HL-60 (cell line): ENCODE data around the gene RHBDD3.

Source experiments
- DNase-seq, 2 experiments: peaks; one replicate each; pipeline ENCODE4 v3.0.0-alpha.2; 2010 to 2020; ENCODE audit warnings: low read depth in 1 of 2, low spot score in 1 of 2
- H3K27ac ChIP-seq: fragments of 250-450 bp; sonication (Bioruptor Pico); replicated peaks from 2 replicates; pipeline ENCODE4 v1.5.1; 2020; ENCODE audit warnings: mild to moderate bottlenecking, moderate library complexity
- H3K27me3 ChIP-seq: fragments of 250-450 bp; sonication (Bioruptor Pico); 2 replicates; pipeline ENCODE4 v1.5.1; 2021; ENCODE audit warnings: mild to moderate bottlenecking, moderate library complexity; ENCODE audit not compliant: insufficient read depth, poor library complexity, severe bottlenecking
- H3K4me3 ChIP-seq: replicated peaks from 2 replicates; pipeline ENCODE4 v1.5.1; 2011; ENCODE audit warnings: mild to moderate bottlenecking, control low read depth, low read length; ENCODE audit not compliant: insufficient read depth
- CTCF ChIP-seq: IDR thresholded peaks from one replicate; pipeline ENCODE4 v1.5.1; 2011; ENCODE audit warnings: low read length, control low read depth, inconsistent platforms; ENCODE audit not compliant: insufficient read depth
- GABPA ChIP-seq: IDR thresholded peaks from 2 replicates; pipeline ENCODE4 v1.6.1; 2012; ENCODE audit warnings: low read depth
- POLR2AphosphoS5 ChIP-seq: IDR thresholded peaks from 2 replicates; pipeline ENCODE4 v1.6.1; 2012; ENCODE audit warnings: low read depth
- REST ChIP-seq: IDR thresholded peaks from 2 replicates; pipeline ENCODE4 v1.6.1; 2012; ENCODE audit warnings: low read depth; ENCODE audit not compliant: insufficient replicate concordance
- SPI1 ChIP-seq: IDR thresholded peaks from 2 replicates; pipeline ENCODE4 v1.6.1; 2012; ENCODE audit warnings: low read depth, mild to moderate bottlenecking, borderline replicate concordance

Gene RHBDD3

GRCh38 chr22:29272624-29273023 lies 4.8 kb upstream of the RHBDD3 start:
- Histone ChIP-seq H3K4me3 (no peak overlapping the region), H3K27me3 (no peaks in the 10 kb centered on the region)
- TF ChIP-seq REST (no peak), POLR2AphosphoS5 (no peak), GABPA (no peak), CTCF (no peak), SPI1 (no peak)

GRCh38 chr22:29270475-29271271 lies 2.9 kb upstream of the RHBDD3 start:
- H3K27me3 ChIP-seq, result no peaks in the 10 kb centered on the region
- DNase-seq, result peak in 1 of 2 experiments; percentile 48
- peak overlapping the region; percentile 100 for H3K27ac ChIP-seq
- peak overlapping the region; percentile 82 for H3K4me3 ChIP-seq
- TF ChIP-seq CTCF, result no peak
- TF ChIP-seq POLR2AphosphoS5, result no peak
- TF ChIP-seq SPI1, result no peak
- TF ChIP-seq REST, result no peak

More at GRCh38 chr22:29272624-29273023, 4.8 kb upstream of the RHBDD3 start:
- no peak for DNase-seq
- H3K27ac ChIP-seq, result no peak overlapping the region

DNA sequence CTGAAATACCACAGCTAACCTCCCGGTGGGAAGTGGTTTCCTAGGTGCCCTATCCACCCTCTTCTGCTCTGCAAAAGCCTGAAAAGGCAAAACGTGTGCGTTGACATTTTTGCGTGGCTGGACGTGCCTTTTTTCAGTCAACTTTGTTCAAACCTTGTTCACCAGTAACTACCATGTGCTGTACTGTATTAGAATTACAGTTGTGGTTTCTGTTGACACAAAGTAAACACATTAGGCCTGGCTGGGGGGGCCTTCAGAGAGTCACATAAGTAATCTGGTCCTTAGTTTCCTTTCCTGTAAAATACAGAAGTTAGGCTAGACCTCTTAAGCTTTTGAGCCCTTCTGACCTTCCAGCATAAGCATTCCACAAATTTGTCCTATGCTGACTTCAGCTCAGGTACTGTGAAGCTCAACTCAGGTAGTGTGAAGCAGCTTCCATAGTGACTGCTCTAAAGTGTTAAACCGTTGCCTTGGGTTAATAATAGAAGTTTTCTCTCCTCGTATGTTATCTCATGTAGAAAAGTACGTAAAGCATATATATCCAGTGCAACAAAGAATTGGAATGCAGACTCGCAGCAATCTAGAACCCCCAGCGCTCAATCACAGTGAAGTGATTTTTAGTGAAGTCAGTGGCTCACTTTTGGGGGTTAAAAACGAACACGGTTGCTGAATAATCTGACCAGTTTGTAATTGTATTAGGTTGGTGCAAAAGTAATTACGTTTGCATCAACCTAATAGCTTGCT lies 2.1 kb upstream of the RHBDD3 start:
- Histone ChIP-seq H3K4me3 (peak overlapping the region; percentile 82), H3K27ac (peak overlapping the region; percentile 100), H3K27me3 (no peaks in the 10 kb centered on the region)
- TF ChIP-seq GABPA (no peak), POLR2AphosphoS5 (peak; percentile 26; the same call in 1 of the 2 replicates)
- DNase-seq, result peak in 1 of 2 experiments; percentile 30

- Histone ChIP-seq H3K27ac (peak overlapping the region; percentile 100), H3K27me3 (no peaks in the 10 kb centered on the region), H3K4me3 (peak overlapping the region; percentile 82)
- no peak for TF ChIP-seq SPI1
- no peak for TF ChIP-seq GABPA
- TF ChIP-seq POLR2AphosphoS5, result no peak
- no peak for TF ChIP-seq CTCF
- no peak for TF ChIP-seq REST
- no peak for DNase-seq
Observed at GRCh38 chr22:29269230-29269604, 1.4 kb upstream of the RHBDD3 start.
